Measurements from ENCODE around the gene CLDND2.

Gene CLDND2

GRCh38 chr19:51339687-51340656 is 28.8 kb downstream of the CLDND2 start:
- TF ChIP-seq ZFX (IDR thresholded peaks at IDR 0.05) (no peak), CTCF (conservative IDR thresholded peaks at IDR 0.05) (peak; percentile 48)
- H3K27ac ChIP-seq, result peak overlapping the region; percentile 76

GRCh38 chr19:51339313-51339686 is 29.5 kb downstream of the CLDND2 start:
- no peak for TF ChIP-seq ZFX (IDR thresholded peaks at IDR 0.05)
- TF ChIP-seq CTCF (conservative IDR thresholded peaks at IDR 0.05), result no peak
- H3K27ac ChIP-seq, result peak overlapping the region; percentile 76

- peak overlapping the region; percentile 76 for H3K27ac ChIP-seq
These were observed 30.1 kb downstream of the CLDND2 start for GRCh38 chr19:51338563-51339312.

GRCh38 chr19:51337861-51338562 is 30.8 kb downstream of the CLDND2 start:
- TF ChIP-seq ZFX (IDR thresholded peaks at IDR 0.05), result no peak
- no peak overlapping the region; the same call in 1 of the 2 replicates for H3K27ac ChIP-seq

More at GRCh38 chr19:51338563-51339312, 30.1 kb downstream of the CLDND2 start:
- TF ChIP-seq CTCF (conservative IDR thresholded peaks at IDR 0.05) (peak; percentile 97), ZFX (IDR thresholded peaks at IDR 0.05) (no peak)

- TF ChIP-seq ZFX (IDR thresholded peaks at IDR 0.05) (no peak), CTCF (conservative IDR thresholded peaks at IDR 0.05) (no peak)
- no peak overlapping the region for H3K27ac ChIP-seq
These were observed 31.5 kb downstream of the CLDND2 start for GRCh38 chr19:51337141-51337860.

GRCh38 chr19:51333836-51334460 is 34.9 kb downstream of the CLDND2 start:
- no peak overlapping the region for H3K27ac ChIP-seq
- TF ChIP-seq CTCF (conservative IDR thresholded peaks at IDR 0.05) (no peak), ZFX (IDR thresholded peaks at IDR 0.05) (no peak)

- TF ChIP-seq ZFX (IDR thresholded peaks at IDR 0.05) (no peak), CTCF (conservative IDR thresholded peaks at IDR 0.05) (no peak)
- no peak overlapping the region for H3K27ac ChIP-seq
These were observed 37.1 kb downstream of the CLDND2 start for GRCh38 chr19:51331716-51332115.

Data from C4-2B (cell line).